GM18873 (cell line): ENCODE data around the gene MYO5B.

Source experiments
- ATAC-seq: cut with Tn5 transposase; IDR thresholded peaks from one replicate; pipeline ENCODE4 v1.9.1; 2021; ENCODE audit warnings: mild to moderate bottlenecking, moderate library complexity, moderate number of reproducible peaks; ENCODE audit not compliant: unreplicated experiment, low FRiP score

Gene MYO5B

GRCh38 chr18:49863769-49864621 is 331.0 kb downstream of the MYO5B start:
- no peak for ATAC-seq

- no peak for ATAC-seq
These were observed 332.1 kb downstream of the MYO5B start for GRCh38 chr18:49862656-49863385.

- no peak for ATAC-seq
These were observed 333.3 kb downstream of the MYO5B start for GRCh38 chr18:49861659-49862058.

DNA sequence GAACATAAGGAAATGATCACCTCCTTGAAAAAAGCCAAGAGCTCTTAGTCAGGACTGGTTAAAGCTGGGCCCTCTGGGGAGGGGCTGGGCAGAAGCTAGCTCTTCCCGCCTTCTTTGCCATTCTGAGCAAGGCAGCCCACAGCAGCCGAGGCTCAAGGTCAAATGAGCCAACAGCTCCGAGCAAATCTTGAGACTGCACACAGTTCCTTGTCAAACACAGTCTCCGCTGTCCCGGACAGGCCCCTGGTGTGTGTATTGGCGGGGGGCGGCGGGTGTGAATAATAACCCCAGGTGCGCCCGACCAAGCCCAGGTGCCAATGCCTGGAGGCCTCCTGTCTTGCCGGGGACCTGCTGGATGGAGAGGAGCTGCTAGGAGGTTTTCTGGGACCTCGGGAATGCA is 335.2 kb downstream of the MYO5B start:
- no peak for ATAC-seq

GRCh38 chr18:49859021-49859359 is 336.0 kb downstream of the MYO5B start:
- ATAC-seq: no peak

DNA sequence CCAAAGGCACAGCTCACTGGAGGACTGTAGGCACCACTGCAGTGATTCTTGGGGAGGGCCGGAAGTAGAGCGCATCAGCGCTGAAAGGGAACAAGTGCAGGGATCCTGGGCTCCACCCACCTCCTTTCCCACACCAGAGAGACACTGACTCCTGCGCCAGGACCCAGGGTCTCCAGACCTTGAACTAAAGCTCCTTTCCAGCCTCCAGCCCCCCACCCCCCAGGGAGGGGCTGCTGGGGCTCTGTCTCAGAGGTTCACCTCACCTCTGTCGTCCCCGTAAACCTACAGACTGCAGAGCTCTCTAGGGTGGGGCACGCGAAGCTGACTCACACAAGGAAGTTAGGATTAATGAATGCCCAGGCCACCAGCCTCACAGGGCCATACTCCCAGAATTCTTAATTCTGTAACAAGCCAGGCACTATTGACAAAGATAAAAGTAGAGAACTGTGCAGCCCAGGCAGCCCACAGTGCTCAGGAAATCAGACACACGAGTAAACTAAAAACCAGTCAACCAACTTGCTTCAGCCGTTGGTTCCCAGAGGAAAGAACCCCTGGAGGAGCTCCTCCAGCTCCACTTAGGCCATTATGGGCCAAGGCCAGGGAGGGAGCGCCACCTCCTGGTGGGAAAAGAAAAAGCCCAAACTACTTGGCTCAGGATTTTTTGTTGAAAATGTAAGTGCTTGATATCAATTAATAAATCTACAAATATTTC is 336.5 kb downstream of the MYO5B start:
- no peak for ATAC-seq

- ATAC-seq: no peak
These were observed 337.2 kb downstream of the MYO5B start for GRCh38 chr18:49857708-49858107.

GRCh38 chr18:49856496-49856895 is 338.5 kb downstream of the MYO5B start:
- no peak for ATAC-seq

DNA sequence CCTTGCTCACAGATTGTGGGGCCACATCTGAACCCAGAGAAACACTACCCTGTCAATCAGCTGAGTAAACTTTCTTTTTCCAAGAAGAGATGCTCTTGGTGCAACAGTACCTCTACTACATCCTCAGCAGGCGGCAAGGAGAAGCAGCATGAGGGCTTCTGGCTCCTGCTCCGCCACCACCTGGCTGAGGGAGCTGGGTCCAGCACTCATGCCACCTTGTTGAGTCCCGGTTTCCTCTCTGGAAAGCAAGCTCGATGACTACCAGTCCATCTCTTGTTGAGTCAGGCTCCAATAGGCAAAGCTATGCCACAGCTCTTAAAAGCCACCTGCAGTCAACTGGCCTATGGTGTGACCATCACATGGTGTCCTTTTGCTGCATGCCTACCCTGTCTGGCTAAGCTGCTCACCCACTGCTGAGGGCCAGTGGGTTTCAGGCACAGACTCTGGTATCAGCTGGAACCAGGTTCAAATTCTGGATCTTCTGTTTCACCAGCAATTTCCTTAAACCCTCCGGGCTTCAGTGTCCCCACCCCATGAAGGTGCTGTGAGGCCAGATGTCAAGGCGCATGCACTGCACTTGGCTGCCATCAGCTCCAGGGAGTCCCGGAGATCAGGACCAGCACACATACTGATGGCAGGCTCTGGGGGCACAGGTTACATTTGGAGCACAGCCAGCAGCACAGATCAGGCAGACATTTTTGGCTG is 339.1 kb downstream of the MYO5B start:
- no peak for ATAC-seq

DNA sequence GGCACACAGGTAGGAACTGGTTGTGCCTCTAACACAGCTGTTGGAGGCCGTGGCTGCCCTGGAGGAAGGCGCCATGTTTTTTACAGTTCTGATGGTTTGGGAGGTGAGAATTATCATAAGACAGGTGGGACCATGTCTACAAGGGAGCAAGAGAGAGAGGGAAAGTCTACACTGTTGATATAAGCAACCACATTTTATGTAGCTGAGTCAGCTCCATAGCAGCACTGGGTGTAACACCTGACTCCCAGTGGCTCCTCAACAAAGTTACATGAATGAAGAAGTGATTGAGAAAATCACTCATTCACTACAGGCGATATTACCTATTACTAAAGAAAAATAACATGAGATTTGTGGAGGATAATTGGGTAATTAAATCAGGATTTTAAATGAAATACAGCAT is 340.3 kb downstream of the MYO5B start:
- no peak for ATAC-seq

GRCh38 chr18:49853436-49853835 is 341.5 kb downstream of the MYO5B start:
- ATAC-seq: no peak

DNA sequence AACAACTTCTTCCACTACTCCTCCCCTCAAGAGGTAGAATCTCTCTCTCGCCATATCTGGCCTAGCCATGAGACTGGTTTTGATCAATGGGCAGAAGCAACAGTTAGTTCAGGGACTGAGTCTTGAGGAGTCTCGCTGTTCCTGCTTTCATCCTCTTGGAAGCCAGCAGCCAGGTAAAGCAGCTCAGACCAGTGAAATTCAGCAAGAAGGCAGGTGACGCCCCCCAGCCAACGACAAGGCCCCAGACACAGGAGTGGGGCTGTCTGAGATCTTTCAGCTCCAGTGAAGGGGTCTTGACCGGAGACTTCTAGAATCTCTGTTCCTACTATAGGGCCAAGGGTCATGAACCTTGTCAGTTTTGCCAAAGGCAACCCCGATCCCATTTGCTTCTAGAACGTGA is 341.9 kb downstream of the MYO5B start:
- no peak for ATAC-seq

GRCh38 chr18:49851624-49852023 is 343.3 kb downstream of the MYO5B start:
- ATAC-seq: no peak

- ATAC-seq: no peak
These were observed 344.3 kb downstream of the MYO5B start for GRCh38 chr18:49850636-49851035.

GRCh38 chr18:49849331-49850217 is 345.4 kb downstream of the MYO5B start:
- no peak for ATAC-seq

DNA sequence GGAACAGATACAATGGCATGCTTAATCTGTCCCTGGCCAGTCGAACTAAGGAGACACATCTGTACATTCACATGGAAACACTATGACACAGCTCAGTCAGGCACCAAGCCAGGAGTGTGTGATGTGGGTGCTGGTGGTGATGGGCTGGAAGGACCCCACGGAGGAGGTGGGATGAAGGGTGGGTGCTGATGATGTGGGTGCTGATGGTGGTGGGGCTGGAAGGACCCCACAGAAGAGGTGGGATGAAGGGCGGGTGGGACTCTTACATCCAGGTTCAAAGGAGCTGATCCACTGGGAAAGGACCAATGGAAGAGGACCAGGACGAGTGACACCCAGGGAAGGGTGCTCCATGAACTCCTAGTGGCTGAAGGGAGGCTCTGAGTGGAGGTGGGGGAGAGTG is 346.8 kb downstream of the MYO5B start:
- no peak for ATAC-seq

DNA sequence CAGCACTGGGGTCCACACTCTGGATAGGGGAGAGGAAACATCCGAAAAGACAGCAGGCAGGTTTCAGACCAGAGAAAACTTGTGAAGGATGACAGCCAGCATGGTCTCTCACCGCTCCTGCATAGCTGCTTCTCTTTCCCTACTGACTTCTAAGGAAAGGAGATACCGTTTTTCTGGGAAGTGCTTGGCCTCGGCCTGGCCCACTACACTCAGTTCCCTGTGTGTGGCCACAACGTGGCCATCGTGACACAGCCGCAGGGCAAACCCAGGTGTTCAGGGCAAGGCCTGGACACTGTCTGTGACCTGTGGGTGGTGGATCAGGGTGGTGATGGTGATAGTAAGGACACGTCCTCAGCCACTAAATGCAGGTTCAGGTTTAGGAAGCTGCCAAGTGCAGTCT is 347.4 kb downstream of the MYO5B start:
- ATAC-seq: no peak

DNA sequence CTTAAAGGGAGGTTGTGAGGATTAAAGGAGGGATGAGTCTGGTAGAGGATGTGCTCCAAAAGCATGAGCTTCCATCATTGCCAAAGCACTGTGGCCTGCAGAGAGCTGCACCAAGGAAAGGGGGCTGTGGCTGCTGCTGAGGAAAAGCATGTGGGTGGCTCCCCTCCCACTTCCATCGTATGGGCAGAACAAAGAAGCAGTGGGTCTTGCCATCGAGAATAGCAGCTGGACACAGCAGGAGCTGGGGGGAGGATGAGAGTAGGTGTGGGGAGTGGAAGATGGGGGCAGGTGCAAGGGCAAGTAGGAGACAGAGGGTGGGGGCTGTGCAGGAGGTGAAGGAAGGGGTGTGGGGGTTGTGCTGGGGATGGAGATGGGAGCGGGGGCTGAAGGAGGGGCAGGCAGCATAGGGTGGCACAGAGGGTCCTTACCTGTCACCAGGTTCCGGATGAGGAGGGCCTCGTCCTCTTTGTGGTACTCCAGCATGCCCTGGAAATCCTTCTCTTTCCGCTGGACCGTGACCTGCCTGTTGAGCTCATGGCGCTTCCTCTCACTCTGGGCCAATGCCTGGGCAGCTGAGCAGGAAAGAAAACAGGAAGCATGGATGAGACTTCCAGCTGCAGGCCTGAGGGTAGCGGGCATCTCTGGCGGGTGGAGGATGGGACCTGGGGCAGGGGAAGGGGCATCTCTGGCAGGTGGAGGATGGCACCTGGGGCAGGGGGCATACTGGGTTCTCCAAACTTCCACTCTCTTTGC is 348.1 kb downstream of the MYO5B start:
- no peak for ATAC-seq

- ATAC-seq: no peak
These were observed 348.6 kb downstream of the MYO5B start for GRCh38 chr18:49846361-49846662.
